Fibroblast of upper back skin (primary cell): Measurements from ENCODE around the gene NUDT13.

Experiments
- DNase-seq: peaks from one replicate; pipeline ENCODE4 v3.0.0-alpha.2; 2013

The NUDT13 gene

GRCh38 chr10:73110345-73110849 lies at the start of gene NUDT13:
Gene NUDT13, plus strand, starts transcription at chr10:73110455. Its CDS starts 3,911 bp downstream, at chr10:73114366.
- peak; percentile 79 for DNase-seq

- DNase-seq, result peak; percentile 25
Measured at GRCh38 chr10:73060738-73061635, 49.3 kb upstream of the NUDT13 start.

GRCh38 chr10:73061743-73062142 lies 48.5 kb upstream of the NUDT13 start:
- no peak for DNase-seq

DNA sequence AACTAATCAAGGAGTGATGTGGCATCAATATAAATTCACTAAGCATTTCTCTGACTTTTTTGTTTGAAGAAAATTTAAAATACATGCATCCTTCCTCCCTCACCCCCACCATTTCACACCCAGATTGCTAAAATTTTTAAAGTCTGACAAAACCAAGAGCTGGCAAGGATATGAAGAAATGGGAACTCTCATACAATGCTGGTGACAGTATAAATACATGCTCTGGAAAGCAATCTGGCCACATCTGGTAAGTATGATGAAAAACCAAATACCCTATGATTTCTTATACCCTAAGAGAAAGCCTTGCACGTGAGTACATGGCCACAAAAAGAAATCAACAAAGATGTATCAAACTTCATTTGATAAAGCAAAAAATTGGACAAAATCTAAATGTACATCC lies 44.8 kb upstream of the NUDT13 start:
- peak; percentile 5 for DNase-seq

DNA sequence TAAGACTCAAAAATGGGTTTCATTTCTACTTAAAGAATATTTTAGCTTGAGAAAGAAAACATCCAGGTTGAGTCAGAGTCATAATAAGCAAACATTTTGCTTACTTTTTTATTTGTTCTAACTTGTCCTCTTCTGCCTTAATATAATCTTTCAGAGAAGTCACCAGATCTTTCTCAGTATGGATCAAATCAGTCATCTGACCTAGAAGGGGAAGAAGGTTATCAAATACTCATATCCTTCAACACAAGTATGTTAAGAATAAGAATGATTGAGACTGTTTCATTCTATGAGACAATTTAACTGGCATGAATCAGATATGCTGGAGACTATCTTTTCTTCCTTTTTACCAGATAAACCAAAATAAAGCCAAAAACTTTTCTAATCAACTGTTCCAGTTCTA lies 36.6 kb upstream of the NUDT13 start:
- DNase-seq, result no peak

GRCh38 chr10:73075829-73076228 lies 34.4 kb upstream of the NUDT13 start:
- DNase-seq, result no peak

- DNase-seq, result peak; percentile 89
Measured at GRCh38 chr10:73076360-73077183, 33.7 kb upstream of the NUDT13 start.

- no peak for DNase-seq
Measured at GRCh38 chr10:73079779-73080541, 30.3 kb upstream of the NUDT13 start.

- no peak for DNase-seq
Measured at GRCh38 chr10:73083221-73083620, 27.0 kb upstream of the NUDT13 start.

GRCh38 chr10:73084209-73084608 lies 26.0 kb upstream of the NUDT13 start:
- DNase-seq, result no peak

GRCh38 chr10:73086816-73087215 lies 23.4 kb upstream of the NUDT13 start:
- DNase-seq, result no peak

GRCh38 chr10:73088304-73088703 lies 22.0 kb upstream of the NUDT13 start:
- no peak for DNase-seq

GRCh38 chr10:73092830-73093229 lies 17.4 kb upstream of the NUDT13 start:
- no peak for DNase-seq

- DNase-seq, result peak; percentile 18
Measured at GRCh38 chr10:73093922-73094850, 16.1 kb upstream of the NUDT13 start.

DNA sequence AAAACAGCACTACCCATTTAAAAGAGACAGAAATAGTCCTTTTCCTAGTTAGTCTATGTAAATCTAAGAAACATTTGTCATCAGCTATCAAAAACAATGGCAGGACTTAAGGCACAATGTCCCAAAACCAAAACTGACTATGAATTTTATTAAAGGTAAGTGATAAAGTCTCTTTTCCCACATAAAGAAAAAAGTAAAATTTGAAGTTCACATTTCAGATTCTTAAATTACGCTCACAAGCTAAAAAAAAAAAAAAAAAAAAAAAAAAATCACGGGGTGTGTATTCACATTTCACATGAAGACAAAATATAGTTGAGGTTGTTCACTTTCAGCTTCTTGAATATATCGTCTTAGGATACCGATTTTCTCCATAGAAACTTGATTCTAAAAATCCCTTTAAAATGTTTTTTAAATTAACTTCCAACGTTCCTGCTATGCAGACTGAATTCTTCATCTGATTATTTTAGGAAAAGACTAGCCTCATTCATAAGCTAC lies 15.2 kb upstream of the NUDT13 start:
- no peak for DNase-seq

- peak; percentile 90 for DNase-seq
Measured at GRCh38 chr10:73095481-73096021, 14.7 kb upstream of the NUDT13 start.

DNA sequence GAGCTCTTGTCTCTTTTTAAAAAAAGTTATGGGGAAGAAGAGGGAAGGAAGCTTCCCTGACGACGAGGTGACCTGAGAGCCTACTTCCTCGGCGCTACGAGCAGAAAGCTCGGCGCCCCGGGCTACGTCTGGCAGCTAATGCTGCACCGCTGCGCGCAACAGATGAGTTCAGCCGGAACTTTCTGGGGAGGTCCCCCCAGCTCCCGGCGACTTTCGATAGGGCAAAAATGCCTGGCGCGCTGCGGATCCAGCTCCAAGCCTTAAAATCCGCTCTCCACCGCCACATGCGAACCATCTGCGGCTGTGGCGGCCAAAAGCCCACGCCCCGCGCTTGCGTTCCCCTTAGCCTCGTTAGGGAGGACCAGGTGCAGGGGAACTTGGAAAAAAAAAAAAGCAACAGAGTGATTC lies 14.2 kb upstream of the NUDT13 start:
- DNase-seq, result peak; percentile 62

DNA sequence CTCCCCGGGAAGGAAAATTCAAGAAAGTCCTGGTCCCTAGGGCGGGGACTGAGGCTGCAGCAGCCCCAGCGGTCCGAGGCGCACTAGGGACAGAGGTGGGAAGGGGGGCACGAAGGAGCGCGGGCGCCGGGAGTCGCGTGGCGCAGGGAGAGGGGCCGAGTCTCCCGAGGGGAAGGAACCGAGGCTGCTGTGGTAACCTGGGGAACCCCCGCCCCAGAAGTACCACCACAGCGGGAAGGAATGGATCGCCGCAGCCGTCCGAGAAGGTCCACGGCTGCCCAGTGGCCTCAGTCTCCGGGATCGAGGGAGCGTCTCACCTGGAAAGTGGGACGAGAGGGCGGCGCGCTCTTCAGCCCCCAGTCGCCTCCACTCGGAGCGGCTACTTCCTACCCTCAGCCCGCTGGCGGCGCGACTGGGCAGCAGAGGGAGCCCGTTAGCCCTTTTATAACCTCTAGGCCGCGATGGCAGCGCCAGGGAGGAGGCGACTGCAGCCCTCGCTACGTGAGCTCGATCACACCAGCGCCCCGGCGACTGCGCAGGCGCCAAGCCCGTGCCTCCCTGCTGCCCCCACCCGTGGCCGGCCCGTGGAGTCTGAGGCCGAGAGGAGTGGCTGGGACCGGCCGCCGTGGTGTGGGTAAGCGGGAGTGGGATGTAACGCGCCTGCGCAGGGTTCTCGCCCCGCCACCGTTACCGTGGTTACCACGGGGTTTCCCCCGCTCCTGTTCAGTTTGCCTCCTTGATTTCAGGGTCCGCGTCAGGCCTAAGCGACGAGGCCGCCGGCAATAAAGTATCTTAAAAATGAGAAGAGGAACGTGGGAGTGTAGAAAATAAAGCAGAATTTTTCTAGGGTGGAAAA lies 13.6 kb upstream of the NUDT13 start, which contains the start of gene P4HA1:
Gene P4HA1, minus strand, starts transcription at position 418 of the 856 bp plus-strand sequence. CDS start 21,983 bp downstream, outside the sequence.
- peak; percentile 99 for DNase-seq

- no peak for DNase-seq
Measured at GRCh38 chr10:73097305-73097670, 13.0 kb upstream of the NUDT13 start.

DNA sequence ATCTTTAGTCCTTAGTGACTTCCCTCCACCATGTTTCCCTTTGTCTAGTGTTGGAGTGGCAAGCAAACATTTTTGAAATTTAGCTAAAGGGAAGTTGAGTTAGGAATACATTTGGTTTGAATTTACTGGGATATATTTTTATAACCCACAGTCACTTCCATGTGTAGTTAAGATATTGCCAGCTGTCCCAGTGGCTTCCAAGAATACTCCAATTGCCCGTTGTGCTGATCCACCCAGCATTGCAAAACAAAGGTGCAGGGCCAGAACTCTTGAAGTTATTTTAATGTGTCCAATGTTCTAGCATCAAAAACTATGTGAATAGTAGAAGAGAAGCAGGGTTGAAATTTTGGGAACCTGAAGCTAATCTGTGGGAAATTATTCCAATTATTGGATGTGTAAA lies 11.1 kb upstream of the NUDT13 start:
- no peak for DNase-seq
